ENCODE results near the gene IFIT5.
"Not testable (repeated sequence)": the region's sequence is repeated elsewhere in the genome, so short reads cannot be mapped to it uniquely, and the experiment has no call there.

Gene IFIT5, protein sequence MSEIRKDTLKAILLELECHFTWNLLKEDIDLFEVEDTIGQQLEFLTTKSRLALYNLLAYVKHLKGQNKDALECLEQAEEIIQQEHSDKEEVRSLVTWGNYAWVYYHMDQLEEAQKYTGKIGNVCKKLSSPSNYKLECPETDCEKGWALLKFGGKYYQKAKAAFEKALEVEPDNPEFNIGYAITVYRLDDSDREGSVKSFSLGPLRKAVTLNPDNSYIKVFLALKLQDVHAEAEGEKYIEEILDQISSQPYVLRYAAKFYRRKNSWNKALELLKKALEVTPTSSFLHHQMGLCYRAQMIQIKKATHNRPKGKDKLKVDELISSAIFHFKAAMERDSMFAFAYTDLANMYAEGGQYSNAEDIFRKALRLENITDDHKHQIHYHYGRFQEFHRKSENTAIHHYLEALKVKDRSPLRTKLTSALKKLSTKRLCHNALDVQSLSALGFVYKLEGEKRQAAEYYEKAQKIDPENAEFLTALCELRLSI

DNA sequence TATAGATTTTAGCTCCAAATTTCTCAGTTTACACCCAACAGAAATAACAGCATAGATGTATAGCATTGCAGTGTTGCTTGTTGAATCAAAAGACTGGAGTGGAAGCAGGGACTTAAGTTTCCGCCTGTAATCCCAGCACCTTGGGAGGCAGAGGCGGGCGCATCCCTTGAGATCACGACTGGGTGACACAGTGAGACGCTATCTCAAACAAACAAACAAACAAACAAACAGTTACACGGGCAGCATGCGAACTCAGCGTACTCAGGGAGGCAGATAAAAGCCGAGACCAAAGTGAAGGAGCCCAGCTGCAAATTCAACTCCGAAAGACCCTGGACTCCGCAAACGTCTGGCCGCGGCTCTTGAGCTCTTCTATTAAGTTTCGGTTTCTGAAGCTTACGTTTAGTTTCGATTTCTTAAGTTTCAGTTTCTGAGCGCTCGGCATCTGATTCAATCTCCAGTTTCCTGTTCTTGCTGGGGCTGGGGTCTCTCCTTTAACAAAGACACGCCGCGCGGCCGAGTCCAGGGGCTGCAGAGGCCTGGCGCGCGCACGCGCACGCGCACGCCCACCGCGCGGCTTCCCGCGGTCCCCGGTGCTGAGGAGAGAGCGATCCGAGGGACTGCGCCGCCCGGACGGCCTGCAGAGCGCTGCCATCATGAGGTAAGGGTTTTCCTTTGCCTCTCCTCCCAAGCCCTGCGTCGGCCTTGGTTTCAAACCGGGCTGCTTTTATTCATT, at the start of gene IFIT5:
TSS of gene IFIT5 (plus strand) at position 423 of the 733 bp plus-strand sequence. CDS start at position 654, 231 bp downstream.
- DNase-seq (ENCODE audit: low read depth) = peak; percentile 51

DNA sequence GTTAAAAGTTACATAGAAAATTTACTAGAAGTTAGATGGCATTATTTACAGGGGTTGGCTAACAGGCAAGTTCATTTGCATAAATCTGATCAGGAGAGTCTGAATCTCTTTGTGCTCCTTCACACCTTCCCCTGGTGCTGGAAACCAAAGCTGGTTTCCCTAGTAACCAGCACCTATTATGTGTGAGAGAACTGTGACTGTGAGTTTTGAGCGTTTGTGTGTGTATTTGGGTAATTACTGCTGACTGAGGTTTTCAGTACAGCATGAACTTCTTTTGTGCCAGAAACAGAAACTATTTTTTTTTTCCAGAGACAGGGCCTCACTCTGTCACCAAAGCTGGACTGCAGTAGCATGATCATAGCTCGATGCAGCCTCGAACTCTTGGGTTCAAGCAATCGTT, 46.8 kb upstream of the IFIT5 start:
- DNase-seq (ENCODE audit: low read depth) = no peak

DNA sequence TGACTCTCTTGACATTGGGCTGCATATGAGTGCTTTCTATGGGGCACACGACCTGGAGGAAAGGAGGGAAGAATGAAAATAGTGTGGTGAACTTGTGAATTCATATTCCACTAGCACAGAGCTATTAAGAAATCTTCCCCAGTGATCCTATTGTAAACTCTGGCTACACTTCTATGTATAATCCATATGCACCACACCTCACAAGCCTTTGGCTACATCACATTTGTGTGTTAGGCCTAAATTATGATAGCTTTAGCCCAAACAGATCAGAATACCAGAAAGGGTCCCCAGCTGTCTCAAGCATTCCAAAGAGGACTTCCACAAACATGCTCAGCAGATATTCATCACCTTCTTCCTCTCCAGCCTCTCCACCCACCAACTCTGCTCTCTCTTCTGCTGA, 46.2 kb upstream of the IFIT5 start:
- DNase-seq (ENCODE audit: low read depth) = no peak

DNA sequence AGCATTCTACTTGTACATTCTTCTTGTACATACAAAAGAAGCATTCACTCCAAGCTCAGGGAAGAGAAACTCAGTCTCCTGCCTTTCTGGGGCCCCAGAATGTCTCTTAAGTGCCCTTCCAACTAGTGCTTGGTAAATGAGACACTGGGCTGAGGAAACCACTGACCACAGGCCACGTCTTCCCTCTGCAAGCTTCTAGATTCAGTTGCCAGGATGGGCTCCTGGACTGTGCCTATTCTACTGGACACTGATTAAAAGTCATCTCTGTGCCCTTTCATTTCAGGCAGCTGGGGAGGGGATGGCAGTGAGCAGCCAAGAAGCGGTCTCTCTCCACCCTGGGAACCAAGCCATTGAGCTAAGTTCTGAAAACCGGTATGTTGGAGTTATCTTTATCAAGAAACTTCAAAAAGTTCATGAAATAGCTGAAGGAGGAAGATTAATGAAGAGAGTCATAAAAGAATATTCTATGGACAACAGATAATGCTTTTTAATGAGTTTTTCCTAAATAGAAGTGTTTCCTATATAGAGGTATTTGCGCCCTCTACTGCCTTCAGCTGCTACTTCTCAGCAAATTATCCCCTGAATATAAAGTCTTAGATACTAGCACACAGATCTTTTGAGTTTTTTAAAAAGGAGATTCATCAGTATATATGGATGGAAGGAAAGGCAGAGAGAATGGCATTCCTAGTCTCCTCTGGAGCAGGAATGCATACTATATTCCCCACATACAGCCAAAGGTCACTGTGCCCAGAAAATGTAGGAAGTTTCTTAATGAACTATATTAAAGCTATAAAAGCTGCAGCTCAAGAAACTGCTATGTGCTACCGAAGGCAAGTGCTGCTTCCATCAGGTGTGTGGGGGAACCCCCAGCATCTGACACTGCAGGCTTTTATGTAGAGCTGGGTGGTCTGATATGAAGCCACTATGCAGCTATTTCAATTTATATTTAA, 44.9 kb upstream of the IFIT5 start:
- no peak for DNase-seq (ENCODE audit: low read depth)

DNA sequence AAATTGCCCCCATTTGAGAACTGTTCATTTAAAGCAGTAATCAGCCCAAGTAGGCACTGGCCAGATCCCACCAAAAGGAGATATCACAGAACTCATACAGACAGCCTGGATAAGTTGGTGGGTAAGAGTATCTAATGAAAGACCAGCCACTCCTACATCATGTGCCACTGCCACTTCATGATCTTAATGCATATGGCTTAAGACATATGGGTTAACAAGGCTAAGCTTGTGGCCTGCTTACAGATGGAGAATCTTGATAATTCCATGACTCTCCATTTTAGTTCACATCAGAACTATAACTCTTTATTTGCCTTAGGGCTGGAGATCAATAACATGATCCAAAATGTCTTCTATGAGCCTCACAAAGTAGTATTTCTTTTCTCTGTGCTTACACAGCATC, 43.3 kb upstream of the IFIT5 start:
- no peak for DNase-seq (ENCODE audit: low read depth)

DNA sequence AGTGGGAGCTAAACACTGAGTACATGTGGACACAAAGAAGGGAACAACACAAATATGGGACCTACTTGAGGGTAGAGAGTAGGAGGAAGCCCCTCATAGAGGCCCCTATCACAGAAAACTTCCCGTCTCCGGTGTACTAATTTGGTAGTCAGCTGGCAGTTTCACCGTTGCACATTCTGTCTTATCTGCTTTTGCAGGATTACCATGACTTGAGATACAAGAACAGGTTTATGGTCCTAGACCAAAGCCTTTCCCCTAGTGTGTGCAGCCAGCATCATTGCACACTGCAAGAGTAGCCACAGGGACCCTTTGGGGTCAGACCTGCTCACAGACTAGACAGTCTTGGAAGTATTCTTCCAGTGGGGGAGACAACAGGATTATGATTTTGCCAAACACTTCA, 42.4 kb upstream of the IFIT5 start:
- no peak for DNase-seq (ENCODE audit: low read depth)

DNA sequence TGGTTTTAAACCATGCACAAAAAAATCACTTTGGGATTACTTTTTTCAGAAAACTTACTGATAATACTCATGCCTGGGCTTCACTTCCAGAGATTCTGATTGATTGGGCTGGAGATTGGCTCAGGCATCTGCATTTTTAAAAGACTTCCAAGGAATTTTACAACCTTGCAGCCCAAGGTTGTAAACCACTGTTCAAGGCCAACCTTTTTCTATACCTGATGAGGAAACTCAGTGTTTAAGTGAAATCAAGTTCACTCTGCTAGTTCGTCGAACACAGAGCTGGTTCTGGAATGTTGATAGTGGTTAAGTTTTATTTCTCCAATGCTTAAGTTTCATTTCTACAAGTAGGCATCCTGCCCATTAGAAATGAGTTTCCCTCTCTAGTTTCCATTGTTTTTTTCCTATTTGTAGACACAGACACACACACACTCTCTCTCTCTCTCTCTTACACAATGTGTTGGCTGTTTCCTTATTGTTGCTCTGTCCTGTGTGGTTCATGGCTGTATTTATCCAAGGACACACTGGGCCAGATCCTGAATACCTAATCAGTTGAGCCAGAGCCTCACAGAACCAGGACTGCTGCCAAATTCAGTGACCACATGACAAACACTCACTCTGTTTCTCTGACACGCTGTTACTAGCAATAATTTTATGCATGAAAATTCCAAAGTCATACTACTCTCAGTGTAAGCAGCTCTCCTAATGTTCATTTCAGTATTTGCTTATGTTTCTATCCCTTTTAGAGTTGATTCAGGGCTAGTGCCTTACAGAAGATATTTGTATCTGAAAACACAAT, 40.3 kb upstream of the IFIT5 start:
- no peak for DNase-seq (ENCODE audit: low read depth)

DNA sequence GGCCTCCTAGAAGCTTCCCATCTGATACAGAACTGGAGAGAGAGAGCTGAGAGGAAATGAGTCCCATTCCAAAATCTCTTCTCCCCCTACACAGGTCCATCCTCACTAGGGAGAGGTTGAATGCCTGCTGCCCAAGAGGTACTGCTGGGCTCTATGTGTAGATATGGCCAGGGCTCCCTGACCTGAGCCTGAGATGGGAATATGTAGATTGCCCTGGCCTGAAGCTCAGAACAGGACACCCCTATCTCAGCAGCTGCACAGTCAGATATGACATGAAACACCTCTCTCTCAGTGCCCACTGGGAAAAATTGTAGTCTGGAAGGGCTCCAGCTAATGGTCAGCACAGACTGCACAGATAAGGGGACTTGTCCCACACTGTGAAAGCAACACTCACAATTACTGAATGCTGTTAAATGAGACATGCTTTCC, 39.6 kb upstream of the IFIT5 start:
- no peak for DNase-seq (ENCODE audit: low read depth)

DNA sequence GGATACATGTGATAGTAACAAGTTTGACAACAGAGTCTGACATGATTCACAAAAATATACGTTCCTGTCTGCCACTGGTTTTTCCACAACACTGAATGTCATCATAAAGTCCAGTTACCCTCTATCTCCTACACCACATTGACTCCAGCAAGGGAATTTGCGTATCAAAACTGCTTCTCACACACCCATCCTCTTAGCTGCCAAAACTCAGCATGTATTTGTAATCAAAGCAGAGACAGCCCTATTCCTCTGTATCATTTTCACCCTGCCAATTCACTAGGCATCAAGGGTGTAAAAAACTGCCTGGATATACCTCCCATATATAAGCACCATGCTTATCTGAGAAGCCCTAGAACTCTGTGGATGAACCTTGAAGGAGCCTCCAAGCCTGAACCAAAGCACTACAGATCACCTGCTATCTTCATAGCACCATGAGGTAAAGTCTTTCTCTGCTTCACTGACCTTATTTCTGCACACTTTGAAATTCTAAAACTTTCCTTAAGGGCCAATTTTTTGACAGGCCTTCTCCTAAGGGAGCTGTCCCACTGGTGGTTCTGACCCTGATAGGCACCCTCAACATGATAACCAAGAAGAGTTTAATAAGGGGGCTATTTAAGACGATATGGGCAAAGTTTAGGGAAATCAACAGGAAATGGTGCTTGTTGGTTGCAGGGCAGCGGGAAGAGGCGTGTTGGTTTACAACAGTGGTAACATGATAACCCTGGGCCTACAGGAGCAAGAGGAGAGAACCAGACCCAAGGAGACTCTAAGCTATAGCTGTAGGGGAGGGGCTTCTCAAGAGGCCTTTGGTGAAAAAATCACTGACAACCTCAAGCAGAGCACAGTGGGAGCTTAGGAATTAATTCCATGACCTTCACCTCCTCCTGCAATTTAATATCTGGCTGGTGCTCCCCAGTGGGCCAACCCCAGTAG, 36.4 kb upstream of the IFIT5 start, which contains the start of gene IFIT1B:
TSS of gene IFIT1B (plus strand) at position 352 of the 933 bp plus-strand sequence. CDS start at position 432, 80 bp downstream.
- no peak for DNase-seq (ENCODE audit: low read depth)

DNA sequence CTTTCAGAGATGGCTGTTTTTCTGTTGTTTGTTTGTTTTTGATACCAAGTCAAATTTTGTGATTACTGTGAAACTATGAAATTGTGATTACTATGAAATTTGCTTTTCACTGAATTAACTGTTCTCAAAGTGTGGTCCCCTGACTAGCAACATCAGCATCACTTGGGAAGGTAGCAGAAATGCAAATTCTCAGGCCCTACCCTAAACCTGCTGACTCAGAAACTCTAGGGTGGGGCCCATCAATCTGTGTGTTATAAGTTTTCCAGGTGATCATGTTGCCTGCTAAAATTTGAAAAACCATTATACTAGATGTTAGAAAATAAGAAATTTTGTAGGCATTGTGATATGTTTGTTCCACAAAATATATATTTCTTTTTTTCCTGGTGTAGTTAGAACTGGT, 35.3 kb upstream of the IFIT5 start:
- no peak for DNase-seq (ENCODE audit: low read depth)

DNA sequence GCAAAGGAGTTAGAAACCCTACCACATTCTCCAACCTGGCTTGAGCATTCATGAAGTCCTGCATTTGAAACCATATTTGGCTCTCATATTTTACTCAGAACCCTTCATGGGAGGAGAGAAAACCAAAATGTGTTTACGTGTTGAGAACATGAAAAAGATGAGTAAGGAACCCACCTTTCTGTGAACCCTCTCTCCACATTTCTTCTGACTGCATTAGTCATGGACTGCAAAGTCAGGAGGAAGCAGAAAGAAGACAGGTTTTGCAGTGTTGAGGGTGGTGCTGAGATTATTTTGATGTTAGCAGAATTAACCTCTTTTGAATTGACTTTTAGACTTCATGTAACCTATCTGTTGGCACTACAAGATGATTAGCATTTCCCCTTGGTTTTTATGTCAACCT, 31.6 kb upstream of the IFIT5 start:
- no peak for DNase-seq (ENCODE audit: low read depth)

DNA sequence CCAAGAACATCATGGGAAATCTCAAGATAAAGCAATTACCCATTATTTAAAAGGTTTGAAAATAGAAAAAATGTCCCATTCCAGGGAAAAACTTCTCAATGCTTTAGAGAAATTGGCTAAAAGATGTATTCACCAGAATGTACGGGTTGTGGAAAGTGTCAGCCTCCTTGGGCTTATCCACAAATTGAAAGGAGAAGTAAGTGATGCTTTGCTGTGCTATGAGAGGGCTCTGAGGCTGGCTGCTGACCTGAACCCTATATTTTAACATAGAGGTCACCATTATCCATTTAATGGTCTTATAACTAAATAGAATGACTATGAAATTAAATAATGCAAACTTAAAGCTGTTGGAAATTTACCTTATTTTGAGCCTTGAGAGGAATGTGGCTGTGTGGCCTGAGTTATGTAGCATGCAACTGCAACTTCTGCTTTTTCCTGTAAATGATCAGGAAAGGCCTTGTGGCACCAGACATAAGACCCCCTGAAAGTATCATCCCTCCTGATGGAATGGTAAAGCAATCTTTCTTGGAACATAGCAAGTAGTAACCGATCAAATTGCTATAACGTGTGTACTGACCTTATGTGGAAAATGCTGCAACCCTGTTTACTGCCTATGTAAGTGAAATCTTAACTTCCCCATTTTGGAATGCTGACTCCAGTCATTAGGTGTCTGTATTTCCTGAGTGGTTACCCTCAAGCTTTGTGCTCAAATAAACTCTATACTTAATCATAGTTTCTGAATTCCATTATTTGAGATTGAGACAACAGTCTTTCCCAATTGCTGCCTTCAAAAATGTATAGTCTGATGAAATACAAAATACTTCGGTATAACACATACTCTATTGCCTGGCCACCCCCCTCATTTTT, 29.7 kb upstream of the IFIT5 start:
- DNase-seq (ENCODE audit: low read depth) = no peak

DNA sequence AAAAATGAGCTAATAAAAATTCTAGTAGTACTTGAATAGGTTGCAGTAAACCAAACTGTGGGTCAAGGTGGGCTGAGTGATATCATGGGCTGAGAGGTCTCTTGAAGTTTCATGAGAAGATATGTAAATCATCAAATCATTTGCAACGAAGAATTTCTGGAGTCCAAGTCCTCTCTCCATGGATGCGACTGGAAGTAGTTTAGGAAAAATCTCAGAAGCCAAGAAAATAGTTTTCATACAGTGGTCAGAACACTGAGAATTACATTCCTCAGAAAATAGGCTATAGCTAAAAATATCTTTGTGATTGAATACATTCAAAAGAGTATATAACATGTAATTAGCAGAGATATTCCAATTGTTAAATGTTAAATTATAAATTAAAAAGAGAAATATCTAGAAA, 25.6 kb upstream of the IFIT5 start:
- no peak for DNase-seq (ENCODE audit: low read depth)

DNA sequence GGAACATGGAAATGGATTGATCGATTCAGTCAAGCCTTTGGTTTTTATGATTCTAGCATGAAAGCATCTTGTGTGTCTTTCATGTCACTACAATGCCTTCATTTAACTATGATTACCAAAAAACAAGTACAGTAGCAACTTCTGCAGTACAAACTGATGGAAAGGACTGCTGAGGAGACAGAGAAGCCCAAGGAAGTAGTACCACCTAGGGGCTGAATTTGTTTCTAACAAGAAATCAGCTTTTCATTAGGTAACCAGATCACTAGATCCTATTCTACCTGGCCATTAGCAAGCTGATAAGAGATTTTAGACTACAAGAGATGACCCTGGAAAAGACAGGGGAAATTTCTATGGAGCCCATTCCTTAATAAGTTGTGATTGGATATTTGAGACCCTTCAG, 25.1 kb upstream of the IFIT5 start:
- no peak for DNase-seq (ENCODE audit: low read depth)

DNA sequence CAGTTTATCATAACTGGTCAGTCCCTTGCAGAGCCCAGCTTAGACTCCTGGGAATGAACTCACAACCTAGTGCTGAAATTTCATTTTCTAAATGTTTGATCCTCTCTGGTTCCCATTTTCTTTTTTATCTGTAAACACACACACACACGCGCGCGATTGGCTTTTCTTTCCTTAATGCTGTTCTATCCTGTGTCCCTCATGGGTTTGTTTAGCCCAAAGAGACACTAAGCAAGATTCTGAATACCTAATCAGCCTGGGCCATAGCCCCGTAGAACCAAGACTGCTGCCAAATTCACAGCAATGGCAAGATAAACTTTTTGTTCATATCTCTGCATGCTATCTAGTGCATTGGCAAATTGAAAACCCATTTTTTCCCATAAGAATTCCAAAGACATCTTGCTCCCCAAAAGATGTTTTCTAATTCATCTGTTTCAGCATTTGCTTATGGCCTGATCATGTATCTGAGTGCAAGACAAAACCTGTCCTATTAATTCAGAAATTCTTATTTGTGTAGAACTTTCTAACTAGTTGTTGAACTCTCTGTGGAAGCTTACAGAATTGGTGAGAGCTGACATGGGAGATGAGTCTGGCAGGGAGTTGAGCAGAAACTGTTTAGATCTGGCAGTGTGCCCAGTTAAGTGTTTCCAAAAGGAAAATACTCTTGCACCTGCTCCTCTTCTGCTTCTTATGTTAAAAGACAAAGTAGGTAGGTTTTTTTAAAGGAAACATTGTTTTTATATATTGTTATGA, 23.7 kb upstream of the IFIT5 start:
- no peak for DNase-seq (ENCODE audit: low read depth)

DNA sequence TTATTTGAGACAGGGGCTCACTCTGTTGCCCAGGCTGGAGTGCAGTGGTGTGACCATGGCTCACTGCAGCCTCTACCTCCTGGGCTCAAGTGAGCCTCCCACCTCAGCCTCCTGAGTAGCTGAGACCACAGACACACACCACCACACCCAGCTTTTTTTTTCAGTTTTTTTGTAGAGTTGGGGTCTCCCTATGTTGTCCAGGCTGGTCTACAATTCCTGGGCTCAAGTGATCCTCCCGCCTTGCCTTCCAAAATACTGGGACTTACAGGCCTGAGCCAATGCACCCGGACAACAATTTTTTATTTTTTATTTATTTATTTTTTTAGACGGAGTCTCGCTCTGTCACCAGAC, 23.2 kb upstream of the IFIT5 start:
- DNase-seq (ENCODE audit: low read depth) = not testable (repeated sequence)

DNA sequence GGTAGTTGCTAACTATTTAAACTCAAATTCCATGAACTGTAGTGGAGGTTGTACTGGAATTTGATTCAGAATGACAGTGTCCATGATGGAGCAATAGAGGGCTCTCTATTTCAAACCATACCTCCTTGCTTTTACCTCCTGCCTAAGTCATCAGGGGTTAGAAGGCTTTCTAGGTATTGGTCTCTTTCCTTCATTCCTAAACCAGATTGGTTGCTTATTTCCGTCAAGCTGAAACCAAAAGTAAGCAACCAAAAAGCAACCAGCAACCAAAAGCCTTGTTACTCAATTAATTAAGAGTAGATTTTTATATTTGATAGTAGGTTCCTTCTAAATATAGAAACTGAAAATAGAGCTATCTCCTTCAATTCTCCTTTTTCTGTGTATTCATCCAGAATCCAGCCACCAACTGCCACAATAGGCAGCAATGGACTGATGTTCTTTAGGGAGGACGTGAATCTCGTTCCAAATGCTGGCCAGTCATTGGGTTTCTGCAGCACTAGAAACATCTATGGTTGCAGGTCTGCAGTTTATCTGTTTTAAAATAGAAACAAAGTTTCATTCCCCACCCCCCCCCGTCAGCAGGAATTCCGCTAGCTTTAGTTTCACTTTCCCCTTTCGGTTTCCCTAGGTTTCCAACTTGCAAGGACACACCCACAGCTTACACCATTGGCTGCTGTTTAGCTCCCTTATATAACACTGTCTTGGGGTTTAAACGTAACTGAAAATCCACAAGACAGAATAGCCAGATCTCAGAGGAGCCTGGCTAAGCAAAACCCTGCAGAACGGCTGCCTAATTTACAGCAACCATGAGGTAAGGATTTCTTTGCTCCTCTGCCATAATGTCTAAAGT, 22.2 kb upstream of the IFIT5 start, which contains the start of gene IFIT1:
TSS of gene IFIT1 (plus strand) at position 717 of the 850 bp plus-strand sequence. CDS start at position 807, 90 bp downstream.
- peak; percentile 6 for DNase-seq (ENCODE audit: low read depth)

All from activated T-helper 9 cell treated with anti-CD3 and anti-CD28 coated beads, Interleukin-2, amount 50 U/mL, for 16 hours (primary cell).